Keratinocyte (primary cell): ENCODE data around the gene CD109. TPM values are rescaled to one million over a fixed set of nuclear protein-coding genes. Genes with fewer than 3 reads are reported as not detected.

ENCODE experiments used
- DNase-seq: peaks from one replicate; pipeline ENCODE4 v3.0.0-alpha.2; 2011; ENCODE audit warnings: low read depth, missing footprints, low spot score
- FAIRE-seq: peaks from 2 replicates; lab custom pipeline; 2011; peaks lifted over from hg19 to GRCh38; lab: Jason Lieb, UNC
- H2AFZ ChIP-seq: 2 replicates; pipeline ENCODE4 v1.6.0; 2012; ENCODE audit warnings: low read length, control low read depth, inconsistent platforms; ENCODE audit not compliant: control insufficient read depth
- H3K27ac ChIP-seq: 2 replicates; pipeline ENCODE4 v1.5.1; 2011; ENCODE audit warnings: low read length; ENCODE audit not compliant: control insufficient read depth, insufficient read depth
- H3K27me3 ChIP-seq: 3 replicates; pipeline ENCODE4 v1.6.0; 2011; ENCODE audit warnings: low read length; ENCODE audit not compliant: control insufficient read depth, insufficient read depth; ENCODE audit errors: extremely low read depth
- H3K36me3 ChIP-seq, 2 experiments: 2 replicates in 1 of 2; 3 replicates in 1 of 2; pipeline ENCODE4 v1.5.1; 2011; ENCODE audit warnings: low read length in 2 of 2, mild to moderate bottlenecking in 1 of 2; ENCODE audit not compliant: control insufficient read depth in 2 of 2, insufficient read depth in 2 of 2; ENCODE audit errors: extremely low read depth in 1 of 2
- H3K4me1 ChIP-seq: 3 replicates; pipeline ENCODE4 v1.5.1; 2011; ENCODE audit warnings: low read length; ENCODE audit not compliant: control insufficient read depth, insufficient read depth; ENCODE audit errors: extremely low read depth
- H3K4me2 ChIP-seq: 3 replicates; pipeline ENCODE4 v1.6.0; 2011; ENCODE audit warnings: low read depth, low read length; ENCODE audit not compliant: control insufficient read depth, insufficient read depth; ENCODE audit errors: extremely low read depth
- H3K4me3 ChIP-seq, 3 experiments: fragments of 200-600 bp in 1 of 3; sonication (generic) in 1 of 3; 2 replicates in 2 of 3; 3 replicates in 1 of 3; pipeline ENCODE4 v1.5.1; 2011 to 2016; ENCODE audit warnings: low read length in 3 of 3, mild to moderate bottlenecking in 3 of 3, control low read depth in 2 of 3, inconsistent platforms in 1 of 3, low read depth in 1 of 3, mixed read lengths in 1 of 3, mixed run types in 1 of 3, moderate library complexity in 1 of 3; ENCODE audit not compliant: control insufficient read depth in 2 of 3, insufficient read depth in 2 of 3; ENCODE audit errors: extremely low read depth in 1 of 3
- H3K79me2 ChIP-seq: 2 replicates; pipeline ENCODE4 v1.6.0; 2012; ENCODE audit warnings: low read length; ENCODE audit not compliant: control insufficient read depth, insufficient read depth
- H3K9ac ChIP-seq: 3 replicates; pipeline ENCODE4 v1.6.0; 2011; ENCODE audit warnings: low read length; ENCODE audit not compliant: control insufficient read depth, insufficient read depth; ENCODE audit errors: extremely low read depth
- H3K9me1 ChIP-seq: 3 replicates; pipeline ENCODE4 v1.6.0; 2011; ENCODE audit warnings: low read length; ENCODE audit not compliant: control insufficient read depth, insufficient read depth; ENCODE audit errors: extremely low read depth
- H3K9me3 ChIP-seq: 2 replicates; pipeline ENCODE4 v1.5.1; 2012; ENCODE audit warnings: low read depth, low read length; ENCODE audit not compliant: control insufficient read depth
- H4K20me1 ChIP-seq: 3 replicates; pipeline ENCODE4 v1.6.0; 2011; ENCODE audit warnings: low read length; ENCODE audit not compliant: control insufficient read depth, insufficient read depth; ENCODE audit errors: extremely low read depth
- EZH2 ChIP-seq: IDR thresholded peaks from one replicate; pipeline ENCODE4 v1.6.1; 2012; ENCODE audit warnings: inconsistent platforms, mild to moderate bottlenecking, low read length, moderate library complexity
- dilution Hi-C: fragments of 300-500 bp; cut with MboI; formaldehyde crosslinking; loops from one replicate; pipeline ENCODE4 v1.7.0; 2020; ENCODE audit warnings: low sequenced_read_pairs; ENCODE audit not compliant: extremely low pct_ligation_motif_present
- polyA plus RNA-seq, 5 experiments: library from polyadenylated mRNA; depleted of rRNA in 3 of 5; stranded (reverse) in 3 of 5; stranded (forward) in 1 of 5; unstranded in 1 of 5; fragments of >200 nt; gene quantifications; 1 replicate in 1 of 5; 2 replicates in 3 of 5; 3 replicates in 1 of 5; pipeline versions ENCODE4 v1.2.1 to v1.2.3, GENCODE V29; 2011 to 2012; ENCODE audit warnings: missing spikeins in 2 of 5, low read depth in 1 of 5, low replicate concordance in 1 of 5
- TF ChIP-seq, protein P1 (sequence below), 3 experiments: IDR thresholded peaks in 1 of 3; conservative IDR thresholded peaks in 1 of 3; optimal IDR thresholded peaks in 1 of 3; 2 replicates in 2 of 3; 3 replicates in 1 of 3; pipeline versions ENCODE3 to v1.5.1; 2011; ENCODE audit warnings: low read length in 3 of 3, mild to moderate bottlenecking in 3 of 3, moderate library complexity in 2 of 3, control low read depth in 1 of 3, inconsistent platforms in 1 of 3; ENCODE audit not compliant: insufficient read depth in 2 of 3; ENCODE audit errors: extremely low read depth in 1 of 3

The CD109 gene
- polyA plus RNA-seq, 1 donor (not counting 4 experiments of a cell fraction or from before 2014, with no cell fraction given), result 58.2 TPM

DNA sequence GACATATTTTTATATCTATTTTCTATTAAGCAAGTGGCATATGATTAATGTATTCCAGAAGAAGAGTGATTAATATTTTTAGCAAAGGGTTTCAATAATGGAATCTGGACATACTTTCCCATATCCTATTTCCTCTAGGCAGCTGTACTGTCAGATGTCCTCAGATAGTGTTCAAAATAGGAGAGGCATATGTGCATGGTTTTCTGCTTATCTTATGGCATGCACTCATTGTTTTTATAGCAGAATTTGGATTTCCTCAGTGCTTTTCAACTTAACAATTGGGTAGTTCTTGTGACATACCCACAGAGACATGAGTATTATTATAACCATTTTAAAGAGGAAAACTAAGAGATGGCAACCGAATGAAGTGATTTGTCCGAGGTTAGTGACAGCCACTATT is 29.6 kb upstream of the CD109 start:
- no peak overlapping the region for H3K9ac ChIP-seq
- H3K27me3 ChIP-seq, result no peaks in the 10 kb centered on the region
- no peaks in the 10 kb centered on the region for H3K36me3 ChIP-seq
- H3K9me1 ChIP-seq, result no peaks in the 10 kb centered on the region
- H3K27ac ChIP-seq, result no peak overlapping the region
- FAIRE-seq (no peak), DNase-seq (no peak)
- H3K9me3 ChIP-seq, result no peaks in the 10 kb centered on the region
- no peaks in the 10 kb centered on the region for H3K79me2 ChIP-seq
- H4K20me1 ChIP-seq, result no peaks in the 10 kb centered on the region
- dilution Hi-C loops, result no loop called here
- H3K4me3 ChIP-seq, result no peak overlapping the region
- H3K4me2 ChIP-seq, result no peak overlapping the region
- H3K4me1 ChIP-seq, result peaks cover 4% of the 10 kb centered on the region
- H2AFZ ChIP-seq, result no peak overlapping the region
- TF ChIP-seq, protein P1, sequence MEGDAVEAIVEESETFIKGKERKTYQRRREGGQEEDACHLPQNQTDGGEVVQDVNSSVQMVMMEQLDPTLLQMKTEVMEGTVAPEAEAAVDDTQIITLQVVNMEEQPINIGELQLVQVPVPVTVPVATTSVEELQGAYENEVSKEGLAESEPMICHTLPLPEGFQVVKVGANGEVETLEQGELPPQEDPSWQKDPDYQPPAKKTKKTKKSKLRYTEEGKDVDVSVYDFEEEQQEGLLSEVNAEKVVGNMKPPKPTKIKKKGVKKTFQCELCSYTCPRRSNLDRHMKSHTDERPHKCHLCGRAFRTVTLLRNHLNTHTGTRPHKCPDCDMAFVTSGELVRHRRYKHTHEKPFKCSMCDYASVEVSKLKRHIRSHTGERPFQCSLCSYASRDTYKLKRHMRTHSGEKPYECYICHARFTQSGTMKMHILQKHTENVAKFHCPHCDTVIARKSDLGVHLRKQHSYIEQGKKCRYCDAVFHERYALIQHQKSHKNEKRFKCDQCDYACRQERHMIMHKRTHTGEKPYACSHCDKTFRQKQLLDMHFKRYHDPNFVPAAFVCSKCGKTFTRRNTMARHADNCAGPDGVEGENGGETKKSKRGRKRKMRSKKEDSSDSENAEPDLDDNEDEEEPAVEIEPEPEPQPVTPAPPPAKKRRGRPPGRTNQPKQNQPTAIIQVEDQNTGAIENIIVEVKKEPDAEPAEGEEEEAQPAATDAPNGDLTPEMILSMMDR (optimal IDR thresholded peaks at IDR 0.05 in 1 of 3, IDR thresholded peaks at IDR 0.05 in 1 of 3, conservative IDR thresholded peaks at IDR 0.05 in 1 of 3; ENCODE audit: extremely low read depth in 1 of 3, insufficient read depth in 2 of 3, low read length in 3 of 3), result no peak
- no peak for TF ChIP-seq EZH2

DNA sequence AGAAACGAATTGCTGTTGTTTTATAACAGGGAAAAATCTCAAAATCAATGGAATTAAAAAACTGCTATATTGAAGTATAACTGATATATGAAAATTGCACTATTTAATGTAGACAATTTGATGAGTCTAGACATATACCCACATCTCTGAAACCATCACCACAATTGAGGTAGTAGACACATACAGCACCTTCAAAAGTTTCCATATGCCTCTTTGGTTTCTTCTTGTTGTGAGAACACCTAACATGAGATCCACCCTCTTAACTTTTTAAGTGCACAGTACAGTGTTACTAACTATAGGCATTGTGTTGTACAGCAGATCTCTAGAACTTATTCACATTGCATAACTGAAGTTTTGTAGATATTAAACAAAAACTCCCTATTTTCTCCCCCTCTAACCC is 28.2 kb upstream of the CD109 start:
- Histone ChIP-seq H3K27ac (no peak overlapping the region), H4K20me1 (no peaks in the 10 kb centered on the region), H3K9me1 (no peaks in the 10 kb centered on the region), H3K9me3 (no peaks in the 10 kb centered on the region), H3K9ac (no peak overlapping the region), H3K4me1 (peaks cover 4% of the 10 kb centered on the region), H3K79me2 (no peaks in the 10 kb centered on the region), H3K36me3 (no peaks in the 10 kb centered on the region), H3K4me3 (no peak overlapping the region), H2AFZ (no peak overlapping the region), H3K4me2 (no peak overlapping the region), H3K27me3 (no peaks in the 10 kb centered on the region)
- TF ChIP-seq EZH2, result no peak
- TF ChIP-seq, protein P1 (optimal IDR thresholded peaks at IDR 0.05 in 1 of 3, IDR thresholded peaks at IDR 0.05 in 1 of 3, conservative IDR thresholded peaks at IDR 0.05 in 1 of 3; ENCODE audit: extremely low read depth in 1 of 3, insufficient read depth in 2 of 3, low read length in 3 of 3), result no peak
- DNase-seq, result no peak
- dilution Hi-C loops, result no loop called here
- FAIRE-seq, result peak; percentile 17
